ENCODE data around the gene LRRFIP2.

LRRFIP2 gene

DNA sequence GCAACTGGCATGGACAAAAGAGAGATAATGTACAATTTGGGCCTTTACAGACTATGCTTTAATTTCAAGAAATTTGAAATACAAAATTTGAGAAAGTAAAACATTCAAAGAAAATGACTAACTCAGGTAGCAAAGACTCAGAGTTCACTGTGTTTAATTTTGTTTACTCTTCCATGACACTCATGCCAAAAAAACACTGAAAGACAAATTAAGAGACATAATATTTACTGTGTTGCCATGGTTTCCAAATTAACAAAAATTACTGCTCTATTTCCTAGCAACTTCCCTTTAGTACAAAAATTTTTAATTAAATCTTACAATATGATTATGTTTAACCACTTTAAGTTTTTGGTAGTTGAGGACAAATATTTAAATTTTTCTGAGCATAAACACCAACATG, 29.6 kb downstream of the LRRFIP2 start:
- DNase-seq (ENCODE audit: low read depth in 1 of 2, low spot score in 1 of 2): no peak
- H3K27ac ChIP-seq (replicated peaks): peak overlapping the region; percentile 75

DNA sequence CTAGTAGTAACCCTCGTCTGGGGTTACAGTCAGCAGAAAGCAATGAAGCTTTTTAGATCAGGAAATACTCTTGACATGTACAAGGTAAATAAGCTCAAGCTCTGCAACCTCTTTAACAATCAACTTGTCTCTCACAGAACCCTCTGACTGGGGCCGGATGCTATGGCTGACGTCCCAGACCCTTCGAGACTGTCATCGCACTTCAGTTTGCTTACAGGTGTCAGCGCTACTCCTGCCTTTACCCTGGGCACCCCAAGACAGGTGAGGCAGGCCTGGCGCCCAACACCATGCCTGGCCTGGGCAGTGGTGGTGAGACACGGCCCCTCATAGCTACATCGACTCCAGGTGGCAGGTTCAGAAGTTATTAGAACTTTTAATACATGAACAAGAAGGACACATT, 30.6 kb downstream of the LRRFIP2 start:
- Histone ChIP-seq H3K4me3 (replicated peaks; ENCODE audit: insufficient read depth, low read length) (no peak overlapping the region), H3K27me3 (ENCODE audit: insufficient read depth, poor library complexity, severe bottlenecking) (no peaks in the 10 kb centered on the region), H3K27ac (replicated peaks) (peak overlapping the region; percentile 75)
- TF ChIP-seq, protein P1, sequence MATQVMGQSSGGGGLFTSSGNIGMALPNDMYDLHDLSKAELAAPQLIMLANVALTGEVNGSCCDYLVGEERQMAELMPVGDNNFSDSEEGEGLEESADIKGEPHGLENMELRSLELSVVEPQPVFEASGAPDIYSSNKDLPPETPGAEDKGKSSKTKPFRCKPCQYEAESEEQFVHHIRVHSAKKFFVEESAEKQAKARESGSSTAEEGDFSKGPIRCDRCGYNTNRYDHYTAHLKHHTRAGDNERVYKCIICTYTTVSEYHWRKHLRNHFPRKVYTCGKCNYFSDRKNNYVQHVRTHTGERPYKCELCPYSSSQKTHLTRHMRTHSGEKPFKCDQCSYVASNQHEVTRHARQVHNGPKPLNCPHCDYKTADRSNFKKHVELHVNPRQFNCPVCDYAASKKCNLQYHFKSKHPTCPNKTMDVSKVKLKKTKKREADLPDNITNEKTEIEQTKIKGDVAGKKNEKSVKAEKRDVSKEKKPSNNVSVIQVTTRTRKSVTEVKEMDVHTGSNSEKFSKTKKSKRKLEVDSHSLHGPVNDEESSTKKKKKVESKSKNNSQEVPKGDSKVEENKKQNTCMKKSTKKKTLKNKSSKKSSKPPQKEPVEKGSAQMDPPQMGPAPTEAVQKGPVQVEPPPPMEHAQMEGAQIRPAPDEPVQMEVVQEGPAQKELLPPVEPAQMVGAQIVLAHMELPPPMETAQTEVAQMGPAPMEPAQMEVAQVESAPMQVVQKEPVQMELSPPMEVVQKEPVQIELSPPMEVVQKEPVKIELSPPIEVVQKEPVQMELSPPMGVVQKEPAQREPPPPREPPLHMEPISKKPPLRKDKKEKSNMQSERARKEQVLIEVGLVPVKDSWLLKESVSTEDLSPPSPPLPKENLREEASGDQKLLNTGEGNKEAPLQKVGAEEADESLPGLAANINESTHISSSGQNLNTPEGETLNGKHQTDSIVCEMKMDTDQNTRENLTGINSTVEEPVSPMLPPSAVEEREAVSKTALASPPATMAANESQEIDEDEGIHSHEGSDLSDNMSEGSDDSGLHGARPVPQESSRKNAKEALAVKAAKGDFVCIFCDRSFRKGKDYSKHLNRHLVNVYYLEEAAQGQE (IDR thresholded peaks at IDR 0.05; ENCODE audit: insufficient replicate concordance, low read depth): no peak
- TF ChIP-seq, protein P2, sequence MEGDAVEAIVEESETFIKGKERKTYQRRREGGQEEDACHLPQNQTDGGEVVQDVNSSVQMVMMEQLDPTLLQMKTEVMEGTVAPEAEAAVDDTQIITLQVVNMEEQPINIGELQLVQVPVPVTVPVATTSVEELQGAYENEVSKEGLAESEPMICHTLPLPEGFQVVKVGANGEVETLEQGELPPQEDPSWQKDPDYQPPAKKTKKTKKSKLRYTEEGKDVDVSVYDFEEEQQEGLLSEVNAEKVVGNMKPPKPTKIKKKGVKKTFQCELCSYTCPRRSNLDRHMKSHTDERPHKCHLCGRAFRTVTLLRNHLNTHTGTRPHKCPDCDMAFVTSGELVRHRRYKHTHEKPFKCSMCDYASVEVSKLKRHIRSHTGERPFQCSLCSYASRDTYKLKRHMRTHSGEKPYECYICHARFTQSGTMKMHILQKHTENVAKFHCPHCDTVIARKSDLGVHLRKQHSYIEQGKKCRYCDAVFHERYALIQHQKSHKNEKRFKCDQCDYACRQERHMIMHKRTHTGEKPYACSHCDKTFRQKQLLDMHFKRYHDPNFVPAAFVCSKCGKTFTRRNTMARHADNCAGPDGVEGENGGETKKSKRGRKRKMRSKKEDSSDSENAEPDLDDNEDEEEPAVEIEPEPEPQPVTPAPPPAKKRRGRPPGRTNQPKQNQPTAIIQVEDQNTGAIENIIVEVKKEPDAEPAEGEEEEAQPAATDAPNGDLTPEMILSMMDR (IDR thresholded peaks at IDR 0.05; ENCODE audit: insufficient read depth, low read length): no peak
- TF ChIP-seq GABPA (IDR thresholded peaks at IDR 0.05; ENCODE audit: low read depth) (no peak), POLR2AphosphoS5 (IDR thresholded peaks at IDR 0.05; ENCODE audit: low read depth) (no peak), SPI1 (IDR thresholded peaks at IDR 0.05; ENCODE audit: borderline replicate concordance, low read depth) (no peak)
- no peak for DNase-seq (ENCODE audit: low read depth in 1 of 2, low spot score in 1 of 2)

More for the DNA sequence above, 29.6 kb downstream of the LRRFIP2 start:
- Histone ChIP-seq H3K27me3 (ENCODE audit: insufficient read depth, poor library complexity, severe bottlenecking) (no peaks in the 10 kb centered on the region), H3K4me3 (replicated peaks; ENCODE audit: insufficient read depth, low read length) (no peak overlapping the region)
- TF ChIP-seq POLR2AphosphoS5 (IDR thresholded peaks at IDR 0.05; ENCODE audit: low read depth) (no peak), GABPA (IDR thresholded peaks at IDR 0.05; ENCODE audit: low read depth) (no peak), SPI1 (IDR thresholded peaks at IDR 0.05; ENCODE audit: borderline replicate concordance, low read depth) (no peak)
- TF ChIP-seq, protein P1 (IDR thresholded peaks at IDR 0.05; ENCODE audit: insufficient replicate concordance, low read depth): no peak
- TF ChIP-seq, protein P2 (IDR thresholded peaks at IDR 0.05; ENCODE audit: insufficient read depth, low read length): no peak

DNA sequence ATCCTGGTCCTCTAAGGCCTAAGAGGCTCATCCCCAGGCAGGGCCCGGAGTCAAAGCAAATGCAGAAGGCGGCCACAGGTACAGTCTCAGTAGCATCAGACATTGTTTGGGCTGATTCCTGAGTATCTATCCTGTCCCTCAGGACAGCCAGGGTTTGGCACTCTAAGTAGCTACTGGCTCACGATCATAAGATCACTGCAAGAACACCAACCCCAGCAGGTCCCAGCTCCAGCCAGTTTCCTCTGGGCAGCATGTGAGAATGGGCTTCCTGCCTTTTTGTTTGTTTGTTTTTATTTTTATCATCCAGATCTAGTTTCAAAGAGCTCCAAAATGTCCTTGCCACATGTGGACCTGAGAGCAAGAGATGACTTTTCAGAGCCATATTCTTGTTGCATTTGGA, 32.7 kb downstream of the LRRFIP2 start:
- no peak for DNase-seq (ENCODE audit: low read depth in 1 of 2, low spot score in 1 of 2)
- Histone ChIP-seq H3K4me3 (replicated peaks; ENCODE audit: insufficient read depth, low read length) (no peak overlapping the region), H3K27ac (replicated peaks) (no peak overlapping the region), H3K27me3 (ENCODE audit: insufficient read depth, poor library complexity, severe bottlenecking) (no peaks in the 10 kb centered on the region)
- TF ChIP-seq, protein P2 (IDR thresholded peaks at IDR 0.05; ENCODE audit: insufficient read depth, low read length): no peak
- TF ChIP-seq SPI1 (IDR thresholded peaks at IDR 0.05; ENCODE audit: borderline replicate concordance, low read depth): no peak
- TF ChIP-seq GABPA (IDR thresholded peaks at IDR 0.05; ENCODE audit: low read depth): no peak
- no peak for TF ChIP-seq POLR2AphosphoS5 (IDR thresholded peaks at IDR 0.05; ENCODE audit: low read depth)
- TF ChIP-seq, protein P1 (IDR thresholded peaks at IDR 0.05; ENCODE audit: insufficient replicate concordance, low read depth): no peak

Measured in HL-60 (cell line).